DMS153 (cell line): ENCODE measurements around the gene DDX27.
"Not testable (repeated sequence)": the region's sequence is repeated elsewhere in the genome, so short reads cannot be mapped to it uniquely, and the experiment has no call there.

Source experiments
- DNase-seq: peaks from one replicate; lab custom pipeline; 2025; lab: John Stamatoyannopoulos, UW

Gene DDX27

GRCh38 chr20:49207076-49207475, 12.1 kb upstream of the DDX27 start:
- DNase-seq = no peak

GRCh38 chr20:49210101-49210756, 9.0 kb upstream of the DDX27 start:
- DNase-seq = no peak

- no peak for DNase-seq
Measured at GRCh38 chr20:49210757-49211110, 8.5 kb upstream of the DDX27 start.

- DNase-seq = no peak
Measured at GRCh38 chr20:49214571-49214970, 4.6 kb upstream of the DDX27 start.

GRCh38 chr20:49215232-49215631, 4.0 kb upstream of the DDX27 start:
- no peak for DNase-seq

- peak; percentile 89 for DNase-seq
Measured at GRCh38 chr20:49216991-49217578, 2.1 kb upstream of the DDX27 start.

GRCh38 chr20:49218739-49219090, 501 bp upstream of the DDX27 start:
- not testable (repeated sequence) for DNase-seq

GRCh38 chr20:49219924-49220831, 962 bp downstream of the DDX27 start:
- DNase-seq = no peak

GRCh38 chr20:49225896-49226295, 6.7 kb downstream of the DDX27 start:
- no peak for DNase-seq

GRCh38 chr20:49228676-49229075, 9.5 kb downstream of the DDX27 start:
- no peak for DNase-seq

GRCh38 chr20:49229381-49229780, 10.2 kb downstream of the DDX27 start:
- no peak for DNase-seq

GRCh38 chr20:49230021-49230420, 10.8 kb downstream of the DDX27 start:
- peak; percentile 74 for DNase-seq

- no peak for DNase-seq
Measured at GRCh38 chr20:49230561-49231133, 11.4 kb downstream of the DDX27 start.

GRCh38 chr20:49231471-49231870, 12.3 kb downstream of the DDX27 start:
- DNase-seq = no peak

- DNase-seq = no peak
Measured at GRCh38 chr20:49233226-49233625, 14.0 kb downstream of the DDX27 start.

- DNase-seq = no peak
Measured at GRCh38 chr20:49234831-49235230, 15.6 kb downstream of the DDX27 start.

- no peak for DNase-seq
Measured at GRCh38 chr20:49236301-49236700, 17.1 kb downstream of the DDX27 start.

GRCh38 chr20:49237531-49237930, 18.3 kb downstream of the DDX27 start:
- DNase-seq = no peak

GRCh38 chr20:49245921-49246740, 26.9 kb downstream of the DDX27 start:
- peak; percentile 19 for DNase-seq

- no peak for DNase-seq
Measured at GRCh38 chr20:49247169-49247723, 28.0 kb downstream of the DDX27 start.

GRCh38 chr20:49247792-49248191, 28.6 kb downstream of the DDX27 start:
- no peak for DNase-seq

GRCh38 chr20:49248301-49248700, 29.1 kb downstream of the DDX27 start:
- DNase-seq = no peak
